Islet precursor cell (in vitro differentiated cells): ENCODE measurements around the gene EIF4E.
"Not testable (repeated sequence)": the region's sequence is repeated elsewhere in the genome, so short reads cannot be mapped to it uniquely, and the experiment has no call there.

ENCODE experiments used
- DNase-seq: peaks from one replicate; pipeline ENCODE4 v3.0.0-alpha.2; 2018

EIF4E gene

GRCh38 chr4:98872120-98872906 is 56.6 kb downstream of the EIF4E start:
- not testable (repeated sequence) for DNase-seq

- no peak for DNase-seq
Measured at GRCh38 chr4:98867648-98868047, 61.3 kb downstream of the EIF4E start.

- DNase-seq, result no peak
Measured at GRCh38 chr4:98865059-98865458, 63.9 kb downstream of the EIF4E start.

- DNase-seq, result no peak
Measured at GRCh38 chr4:98864560-98864959, 64.4 kb downstream of the EIF4E start.

- no peak for DNase-seq
Measured at GRCh38 chr4:98862371-98862770, 66.6 kb downstream of the EIF4E start.

GRCh38 chr4:98861100-98861884 is 67.6 kb downstream of the EIF4E start:
- DNase-seq, result no peak

- no peak for DNase-seq
Measured at GRCh38 chr4:98851806-98852205, 77.1 kb downstream of the EIF4E start.

- no peak for DNase-seq
Measured at GRCh38 chr4:98850937-98851336, 78.0 kb downstream of the EIF4E start.

- DNase-seq, result no peak
Measured at GRCh38 chr4:98848448-98848847, 80.5 kb downstream of the EIF4E start.

- no peak for DNase-seq
Measured at GRCh38 chr4:98845960-98846359, 83.0 kb downstream of the EIF4E start.

- not testable (repeated sequence) for DNase-seq
Measured at GRCh38 chr4:98842917-98843316, 86.0 kb downstream of the EIF4E start.

- no peak for DNase-seq
Measured at GRCh38 chr4:98838977-98839618, 89.8 kb downstream of the EIF4E start.

- no peak for DNase-seq
Measured at GRCh38 chr4:98838531-98838930, 90.4 kb downstream of the EIF4E start.

GRCh38 chr4:98833384-98833783 is 95.5 kb downstream of the EIF4E start:
- no peak for DNase-seq

GRCh38 chr4:98831036-98831435 is 97.9 kb downstream of the EIF4E start:
- DNase-seq, result not testable (repeated sequence)
